GM19455 (cell line): ENCODE results near the gene RGN.
"Not testable (repeated sequence)": the region's sequence is repeated elsewhere in the genome, so short reads cannot be mapped to it uniquely, and the experiment has no call there.

Source experiments
- ATAC-seq: cut with Tn5 transposase; IDR thresholded peaks from one replicate; pipeline ENCODE4 v1.9.1; 2021; ENCODE audit not compliant: unreplicated experiment

RGN gene

GRCh38 chrX:47116551-47117110, 38.4 kb downstream of the RGN start:
- not testable (repeated sequence) for ATAC-seq

- ATAC-seq, result not testable (repeated sequence)
Measured at GRCh38 chrX:47124466-47124865, 46.2 kb downstream of the RGN start.

DNA sequence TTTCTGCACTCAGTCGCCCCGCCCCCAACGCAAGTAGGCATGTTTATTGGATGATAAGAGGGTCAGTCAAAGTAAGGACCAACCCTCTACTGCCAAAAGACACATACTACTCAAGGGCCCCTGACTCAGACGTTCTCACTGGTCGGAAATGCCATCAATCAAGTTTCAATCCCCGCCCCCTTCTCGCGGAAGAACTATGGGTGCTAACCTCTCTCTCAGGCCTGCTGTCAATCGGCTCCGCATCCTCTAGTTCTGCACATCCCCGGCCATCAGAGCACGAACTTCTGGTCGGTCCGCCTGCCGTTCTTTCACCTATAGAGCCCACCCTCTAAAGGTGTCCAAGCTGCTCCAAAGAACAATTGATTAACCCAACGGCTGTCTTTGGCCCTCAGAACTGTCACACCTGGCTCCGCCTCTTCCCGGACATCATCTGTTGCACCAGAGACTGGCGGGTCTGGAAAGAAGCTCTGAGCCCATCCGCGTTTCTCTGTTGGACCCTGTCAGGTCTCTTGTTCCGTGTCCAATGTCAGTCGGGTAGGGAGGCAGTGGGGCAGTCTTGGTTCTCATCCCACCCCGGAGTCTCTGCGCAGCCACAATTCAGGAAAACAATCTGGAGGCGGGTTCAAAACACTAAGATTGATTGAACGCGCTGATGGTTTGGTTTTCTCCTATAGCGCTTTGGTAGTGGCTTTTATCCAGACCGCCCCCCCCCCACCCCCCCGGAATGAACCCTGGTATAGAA, 51.1 kb downstream of the RGN start:
- ATAC-seq, result peak; percentile 98

GRCh38 chrX:47129899-47130358, 51.7 kb downstream of the RGN start:
- ATAC-seq, result no peak

GRCh38 chrX:47133493-47133892, 55.2 kb downstream of the RGN start:
- no peak for ATAC-seq

- not testable (repeated sequence) for ATAC-seq
Measured at GRCh38 chrX:47135650-47136049, 57.4 kb downstream of the RGN start.

DNA sequence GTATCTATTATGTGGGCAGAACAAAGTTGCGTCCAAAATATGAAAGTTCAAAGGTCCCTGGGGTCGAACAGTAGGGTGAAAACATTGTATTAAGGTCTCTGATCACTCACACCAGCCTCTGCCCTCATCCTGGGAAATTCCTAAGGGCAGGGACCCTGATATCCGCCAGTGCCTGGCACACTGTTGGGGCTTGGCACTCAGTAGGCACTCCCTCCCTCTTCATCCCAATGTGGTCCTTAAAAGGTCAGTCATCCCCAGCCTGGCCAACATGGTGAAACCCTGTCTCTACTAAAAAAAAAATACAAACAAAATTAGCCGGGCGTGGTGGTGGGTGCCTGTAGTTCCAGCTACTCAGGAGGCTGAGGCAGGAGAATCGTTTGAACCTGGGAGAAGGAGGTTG, 59.9 kb downstream of the RGN start:
- no peak for ATAC-seq
